Type B pancreatic cell (in vitro differentiated cells): Measurements from ENCODE around the gene OSMR. TPM values are rescaled to one million over a fixed set of nuclear protein-coding genes. Genes with fewer than 3 reads are reported as not detected.

Experiments used
- DNase-seq: peaks from one replicate; pipeline ENCODE4 v3.0.0; 2021; ENCODE audit warnings: mixed read lengths; ENCODE audit not compliant: unreplicated experiment; ENCODE audit errors: extremely low spot score
- H3K27ac Mint-ChIP-seq: 2 replicates; pipeline ENCODE4 v1.8.0; 2021; ENCODE audit warnings: mild to moderate bottlenecking, mixed read lengths
- H3K27me3 Mint-ChIP-seq: 2 replicates; pipeline ENCODE4 v1.8.0; 2021; ENCODE audit warnings: mixed read lengths
- H3K36me3 Mint-ChIP-seq: 2 replicates; pipeline ENCODE4 v1.8.0; 2021; ENCODE audit warnings: mixed read lengths
- H3K4me1 Mint-ChIP-seq: one replicate; pipeline ENCODE4 v1.8.0; 2021; ENCODE audit warnings: mixed read lengths; ENCODE audit not compliant: unreplicated experiment
- H3K4me3 Mint-ChIP-seq: 2 replicates; pipeline ENCODE4 v1.8.0; 2021; ENCODE audit warnings: mild to moderate bottlenecking, mixed read lengths
- H3K9me3 Mint-ChIP-seq: 2 replicates; pipeline ENCODE4 v1.8.0; 2021; ENCODE audit warnings: mixed read lengths
- CTCF ChIP-seq: fragments of 200-600 bp; sonication (generic); conservative IDR thresholded peaks from 2 replicates; pipeline ENCODE4 v1.5.0; 2021; ENCODE audit warnings: antibody characterized with exemption, mild to moderate bottlenecking
- total RNA-seq: library from RNA; stranded (reverse); gene quantifications from 2 replicates; pipeline ENCODE4 v1.2.1, GENCODE V29; 2021; ENCODE audit warnings: low replicate concordance

Gene OSMR
- total RNA-seq, 1 donor from 2014 or later, result 1.3 TPM

- Mint-ChIP-seq H3K9me3 (no peaks in the 10 kb centered on the region), H3K27me3 (peaks cover 7% of the 10 kb centered on the region), H3K36me3 (no peaks in the 10 kb centered on the region), H3K4me3 (no peak overlapping the region), H3K4me1 (no peaks in the 10 kb centered on the region), H3K27ac (no peak overlapping the region)
- no peak for TF ChIP-seq CTCF
- no peak for DNase-seq
These were observed 67.9 kb downstream of the OSMR start for GRCh38 chr5:38913714-38914113.

GRCh38 chr5:38916802-38917201 is 71.0 kb downstream of the OSMR start:
- DNase-seq, result no peak
- TF ChIP-seq CTCF, result no peak
- Mint-ChIP-seq H3K27me3 (peaks cover 7% of the 10 kb centered on the region), H3K4me1 (no peaks in the 10 kb centered on the region), H3K27ac (no peak overlapping the region), H3K4me3 (no peak overlapping the region), H3K36me3 (no peaks in the 10 kb centered on the region), H3K9me3 (no peaks in the 10 kb centered on the region)

- no peak for DNase-seq
- no peak overlapping the region for H3K27ac Mint-ChIP-seq
These were observed 75.4 kb downstream of the OSMR start for GRCh38 chr5:38921174-38921573.

GRCh38 chr5:38922199-38922598 is 76.4 kb downstream of the OSMR start:
- Mint-ChIP-seq H3K27ac (no peak overlapping the region), H3K4me3 (no peak overlapping the region), H3K27me3 (peaks cover 6% of the 10 kb centered on the region), H3K36me3 (no peaks in the 10 kb centered on the region), H3K9me3 (no peaks in the 10 kb centered on the region), H3K4me1 (no peaks in the 10 kb centered on the region)
- no peak for DNase-seq
- TF ChIP-seq CTCF, result peak; percentile 90

More at GRCh38 chr5:38921174-38921573, 75.4 kb downstream of the OSMR start:
- Mint-ChIP-seq H3K9me3 (no peaks in the 10 kb centered on the region), H3K4me3 (no peak overlapping the region), H3K27me3 (peaks cover 6% of the 10 kb centered on the region), H3K4me1 (no peaks in the 10 kb centered on the region), H3K36me3 (no peaks in the 10 kb centered on the region)
- TF ChIP-seq CTCF, result no peak

- Mint-ChIP-seq H3K4me1 (no peaks in the 10 kb centered on the region), H3K27me3 (peaks cover 4% of the 10 kb centered on the region), H3K27ac (no peak overlapping the region), H3K36me3 (no peaks in the 10 kb centered on the region), H3K9me3 (no peaks in the 10 kb centered on the region), H3K4me3 (no peak overlapping the region)
- TF ChIP-seq CTCF, result no peak
- no peak for DNase-seq
These were observed 78.0 kb downstream of the OSMR start for GRCh38 chr5:38923661-38924451.
